Urinary bladder (tissue), 4 donors: ENCODE measurements around the gene EVX1. TPM values are rescaled to one million over a fixed set of nuclear protein-coding genes. Genes with fewer than 3 reads are reported as not detected.

Experiments used
- DNase-seq: peaks from one replicate; pipeline ENCODE4 v3.0.0-alpha.2; 2015; ENCODE audit errors: extremely low spot score
- H3K27ac ChIP-seq: one replicate; pipeline ENCODE4 v1.5.1; 2013; ENCODE audit warnings: low read depth, mild to moderate bottlenecking, moderate library complexity
- H3K36me3 ChIP-seq: one replicate; pipeline ENCODE4 v1.6.1; 2013; ENCODE audit warnings: mild to moderate bottlenecking, moderate library complexity; ENCODE audit not compliant: insufficient read depth
- H3K4me1 ChIP-seq: one replicate; pipeline ENCODE4 v1.6.1; 2013; ENCODE audit warnings: mild to moderate bottlenecking, moderate library complexity; ENCODE audit not compliant: insufficient read depth
- H3K4me3 ChIP-seq: one replicate; pipeline ENCODE4 v1.5.1; 2013; ENCODE audit warnings: low read depth, low read length
- WGBS: extraction: QIAGEN DNeasy Blood & Tissue Kit; methylation state at CpG from one replicate; pipeline ENCODE4 v1.1.7; 2013; 5-methylcytosine and 5-hydroxymethylcytosine counted together
- polyA plus RNA-seq: library from polyadenylated mRNA; stranded (reverse); fragments of 200-250 nt; gene quantifications from one replicate; pipeline ENCODE4 v1.2.3, GENCODE V29; 2013
- total RNA-seq: library from RNA; depleted of rRNA; stranded (reverse); fragments of >200 nt; gene quantifications from one replicate; pipeline ENCODE4 v1.2.3, GENCODE V29; 2014
- donor health status: healthy with polysubstance abuse.
- donor health status: healthy.

The EVX1 gene
- total and polyA plus RNA-seq, 2 donors, result 1.1 to 2.0 TPM

DNA sequence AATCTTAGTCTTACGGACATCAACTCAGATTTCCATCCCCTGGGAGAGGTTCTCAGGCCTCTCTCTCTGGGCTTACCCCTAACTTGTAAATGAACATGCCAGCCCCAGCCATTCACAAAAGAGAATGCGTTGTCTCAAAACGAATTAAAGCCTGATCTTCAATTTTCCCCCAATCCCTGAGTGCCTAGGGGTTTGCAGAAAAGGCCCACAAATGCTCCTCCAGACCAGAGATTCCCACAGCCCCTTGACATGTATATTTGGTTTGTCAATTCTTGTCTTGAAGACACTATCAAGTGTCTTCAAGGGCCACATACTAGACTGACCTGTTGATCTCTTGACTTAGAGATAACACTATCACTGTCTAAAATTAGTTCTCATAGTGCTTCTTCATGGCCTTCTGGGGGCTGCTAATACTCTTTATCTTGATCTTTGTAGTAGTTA, 30.8 kb upstream of the EVX1 start:
- H3K27ac ChIP-seq, result no peak overlapping the region
- DNase-seq, result no peak
- WGBS, result 86% methylated on average over 3 of the region's 3 CpGs
- H3K4me1 ChIP-seq, result no peaks in the 10 kb centered on the region
- H3K36me3 ChIP-seq, result no peaks in the 10 kb centered on the region
- H3K4me3 ChIP-seq, result no peak overlapping the region

DNA sequence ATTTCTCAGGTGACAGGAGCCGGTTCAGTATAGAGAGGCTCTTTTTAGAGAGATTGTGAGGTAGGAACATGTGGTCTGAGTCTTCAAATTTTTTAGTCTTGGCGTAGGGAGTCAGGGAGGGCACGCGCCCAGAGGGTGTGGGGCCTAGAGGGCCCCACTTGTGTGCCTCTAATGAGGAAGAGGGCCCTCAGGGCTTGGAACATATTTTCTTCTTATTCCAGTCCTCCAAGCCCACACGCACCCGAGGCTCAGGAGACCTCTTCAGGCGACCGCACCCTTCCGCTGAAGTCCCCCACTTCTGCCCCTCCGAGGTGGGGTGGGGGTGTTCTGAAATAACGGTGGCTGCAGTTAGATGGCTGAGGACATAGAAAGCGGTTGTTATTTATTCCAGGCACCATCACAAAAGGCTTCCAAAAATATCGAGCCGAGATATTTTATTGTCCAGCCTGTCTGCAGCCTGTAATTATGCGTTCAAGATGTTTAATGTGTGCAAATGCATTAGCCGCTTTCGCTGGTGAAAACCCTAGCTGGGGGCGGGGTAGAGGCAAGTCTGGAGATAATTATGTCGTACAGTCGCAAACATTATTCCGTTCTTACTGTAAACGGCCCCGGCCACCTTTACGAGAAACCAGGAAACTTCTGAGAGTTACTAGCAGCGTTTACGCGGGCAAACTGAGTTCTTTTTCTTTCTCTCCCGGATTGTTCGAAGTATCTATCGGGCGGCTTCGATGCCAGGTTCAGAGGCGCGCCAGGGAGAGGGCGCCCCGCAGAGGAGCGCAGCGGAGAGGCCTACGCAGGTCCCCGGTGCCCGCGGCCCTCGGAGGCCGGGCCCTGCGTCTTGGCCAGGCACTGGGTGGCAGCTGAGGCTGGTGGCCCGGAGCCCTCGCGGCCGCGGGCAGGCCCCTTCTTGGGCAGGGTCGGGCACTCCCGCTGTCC, 29.8 kb upstream of the EVX1 start:
- WGBS, result 61% methylated on average over 52 of the region's 52 CpGs
- no peak overlapping the region for H3K27ac ChIP-seq
- H3K4me1 ChIP-seq, result no peaks in the 10 kb centered on the region
- DNase-seq, result no peak
- H3K36me3 ChIP-seq, result no peaks in the 10 kb centered on the region
- no peak overlapping the region for H3K4me3 ChIP-seq

DNA sequence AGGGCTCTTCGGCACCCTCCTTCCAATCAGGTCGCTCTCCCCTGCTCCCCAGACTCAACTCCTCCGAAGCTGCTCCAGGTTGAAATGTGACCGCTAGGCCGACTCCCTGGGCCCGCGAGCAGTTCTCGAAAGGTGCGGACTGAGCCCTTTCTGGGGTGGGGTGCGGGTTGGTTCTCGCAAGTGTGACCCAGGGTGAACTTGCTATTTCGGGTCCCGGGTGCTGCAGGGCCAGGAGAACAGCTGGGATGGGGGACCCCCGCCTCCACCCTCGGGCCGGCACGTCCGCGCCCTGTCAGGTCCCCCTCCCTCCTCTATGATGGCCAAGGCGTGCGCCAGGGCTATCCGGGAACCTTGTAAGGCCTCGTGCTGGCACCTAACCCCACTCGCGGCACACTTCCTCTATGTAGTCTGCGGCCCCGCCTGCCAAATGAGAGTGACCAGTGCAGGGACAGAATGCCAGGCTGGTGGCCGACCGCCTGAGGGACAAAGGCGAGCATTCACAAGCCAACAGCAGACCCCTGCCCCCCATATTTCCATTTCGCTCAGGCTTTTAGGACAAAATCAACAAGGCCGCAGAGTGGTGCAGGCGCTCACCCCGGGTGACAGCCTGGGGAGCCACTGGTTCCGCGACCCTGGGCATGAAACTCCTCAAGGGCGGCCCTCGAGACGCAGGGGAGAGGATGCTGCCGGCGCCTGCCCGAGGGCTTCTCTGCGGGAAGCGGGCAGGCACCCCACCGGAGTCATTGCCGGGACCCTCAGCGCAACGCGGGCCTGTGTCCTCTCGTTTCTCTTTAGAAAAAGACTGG, 29.0 kb upstream of the EVX1 start:
- Histone ChIP-seq H3K4me1 (no peaks in the 10 kb centered on the region), H3K27ac (no peak overlapping the region), H3K36me3 (no peaks in the 10 kb centered on the region), H3K4me3 (no peak overlapping the region)
- no peak for DNase-seq
- WGBS, result 83% methylated on average over 50 of the region's 50 CpGs

DNA sequence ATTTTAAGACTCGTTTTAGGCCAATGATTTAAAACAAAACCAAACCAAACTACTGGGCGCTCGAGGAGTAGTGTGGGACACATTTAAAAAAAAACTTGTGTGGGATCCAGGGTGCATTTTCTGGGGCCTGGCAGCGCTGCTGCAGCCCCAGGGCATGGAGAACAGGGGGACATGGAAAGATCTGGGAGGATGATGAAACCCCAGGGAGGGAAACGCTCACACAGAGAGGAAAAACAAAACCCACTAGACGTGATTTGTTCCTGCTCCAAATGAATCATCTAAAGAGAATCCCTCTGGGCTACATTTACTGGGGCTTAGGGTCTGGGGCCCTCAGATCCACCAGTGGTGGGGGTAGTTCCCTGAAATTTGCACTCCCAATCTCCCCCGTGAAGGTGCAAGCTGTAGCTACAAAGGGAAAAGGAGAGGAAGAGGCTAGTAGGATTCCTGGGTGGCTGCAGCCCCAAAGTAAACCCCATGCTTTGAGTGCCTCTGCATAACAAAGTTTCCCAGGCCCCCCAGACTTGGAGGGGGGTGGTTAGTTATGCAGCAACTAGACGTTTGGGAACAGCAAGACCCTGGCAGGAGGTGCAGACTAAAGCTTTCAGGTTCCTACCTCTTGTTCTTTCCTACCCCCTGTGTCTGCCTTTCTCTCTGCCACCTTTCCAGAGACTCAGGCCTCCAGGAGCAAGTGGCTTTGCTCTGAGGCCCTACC, 28.2 kb upstream of the EVX1 start:
- DNase-seq, result no peak
- Histone ChIP-seq H3K36me3 (no peaks in the 10 kb centered on the region), H3K27ac (no peak overlapping the region)

DNA sequence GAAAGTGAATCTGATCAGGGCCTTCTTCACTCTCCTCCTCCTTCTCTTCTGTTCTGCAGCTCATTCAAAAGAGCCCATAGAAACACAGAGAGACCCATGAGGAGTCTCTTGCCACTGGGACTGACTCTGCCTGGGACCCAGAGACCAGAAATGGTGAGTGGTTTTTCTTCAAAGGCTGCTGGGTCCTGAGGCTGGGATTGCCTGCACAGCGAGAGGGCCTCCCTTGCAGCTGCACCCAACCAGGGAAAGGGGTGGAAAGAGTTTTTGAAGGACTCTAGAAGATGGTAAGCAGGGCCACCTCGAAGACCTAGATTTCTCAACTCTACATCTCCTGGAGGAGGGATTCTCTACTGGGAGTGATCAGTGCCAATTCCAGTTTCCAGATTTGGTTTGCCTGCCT, 27.2 kb upstream of the EVX1 start:
- H3K27ac ChIP-seq, result no peak overlapping the region
- WGBS, result 96% methylated on average over 2 of the region's 2 CpGs
- DNase-seq, result no peak
- no peaks in the 10 kb centered on the region for H3K4me1 ChIP-seq
- no peaks in the 10 kb centered on the region for H3K36me3 ChIP-seq
- H3K4me3 ChIP-seq, result no peak overlapping the region

More for the DNA sequence above, 28.2 kb upstream of the EVX1 start:
- no peak overlapping the region for H3K4me3 ChIP-seq
- H3K4me1 ChIP-seq, result no peaks in the 10 kb centered on the region
- whole genome bisulfite sequencing, result 76% methylated on average over 8 of the region's 8 CpGs

DNA sequence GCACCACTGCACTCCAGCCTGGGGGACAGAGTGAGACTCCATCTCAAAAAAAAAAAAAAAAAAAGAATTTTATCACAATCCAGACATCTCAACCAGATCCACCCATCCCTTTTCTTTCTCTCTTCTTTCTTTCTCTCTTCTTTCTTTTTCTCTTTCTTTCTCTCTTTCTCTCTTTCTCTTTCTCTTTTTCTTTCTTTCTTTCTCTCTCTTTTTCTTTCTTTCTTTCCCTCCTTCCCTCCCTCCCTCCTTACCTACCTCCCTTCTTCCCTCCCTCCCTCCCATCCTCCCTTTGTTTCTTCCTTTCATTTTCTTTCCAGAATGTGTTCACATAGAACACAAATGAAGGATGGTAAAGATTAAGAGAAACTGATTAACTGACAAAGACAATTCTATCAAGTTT, 24.7 kb upstream of the EVX1 start:
- Histone ChIP-seq H3K36me3 (no peaks in the 10 kb centered on the region), H3K4me1 (no peaks in the 10 kb centered on the region), H3K4me3 (no peak overlapping the region)

DNA sequence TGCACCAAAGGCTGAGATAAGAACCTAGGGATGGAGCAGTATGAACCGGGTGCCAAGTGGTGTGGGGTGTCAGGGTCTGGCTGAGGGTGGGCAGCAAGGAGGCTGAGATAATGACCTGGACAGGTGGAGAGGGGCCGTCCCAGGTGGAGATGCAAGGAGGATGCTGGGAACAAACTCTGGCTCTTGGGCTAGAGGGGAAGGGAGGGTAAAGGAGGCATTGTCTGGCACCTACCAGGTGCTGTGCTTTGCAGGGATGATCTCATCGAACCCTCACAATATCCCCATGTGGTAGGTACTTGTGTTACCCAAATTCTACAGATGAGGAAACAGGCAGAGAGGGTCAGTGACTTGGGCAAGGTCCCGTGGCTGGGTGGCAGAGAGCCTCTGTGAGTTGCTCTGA, 22.8 kb upstream of the EVX1 start:
- 90% methylated on average over 4 of the region's 4 CpGs for WGBS
- no peak for DNase-seq
- no peak overlapping the region for H3K27ac ChIP-seq
- no peaks in the 10 kb centered on the region for H3K36me3 ChIP-seq
- H3K4me1 ChIP-seq, result no peaks in the 10 kb centered on the region
- H3K4me3 ChIP-seq, result no peak overlapping the region

More for the DNA sequence above, 24.7 kb upstream of the EVX1 start:
- H3K27ac ChIP-seq, result no peak overlapping the region
- DNase-seq, result no peak

DNA sequence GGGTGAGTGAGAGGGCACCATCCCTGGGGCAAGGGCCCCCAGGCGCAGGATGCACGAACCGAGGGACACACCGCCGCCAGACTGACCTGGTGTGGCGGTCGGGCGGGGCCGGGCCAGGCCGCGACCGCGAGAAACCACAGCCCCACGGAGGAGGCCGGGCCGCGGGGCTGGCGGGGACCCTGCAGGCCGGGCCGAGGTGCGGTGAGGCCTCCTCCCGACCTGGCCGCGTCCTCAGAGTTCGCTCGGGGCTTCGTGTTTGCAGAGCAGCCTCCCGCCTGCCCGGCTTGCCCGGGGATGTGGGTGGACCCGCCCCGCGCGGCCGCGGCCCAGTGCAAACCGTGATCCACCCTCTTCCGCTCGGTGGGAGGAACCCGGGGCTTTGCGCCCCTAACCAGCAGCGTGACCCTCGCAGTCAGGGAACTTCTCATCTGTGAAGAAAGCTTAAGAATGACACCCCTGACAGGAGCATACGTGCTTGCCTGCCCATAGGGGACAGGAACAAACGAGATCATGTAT, 22.1 kb upstream of the EVX1 start:
- no peak overlapping the region for H3K4me3 ChIP-seq
- no peak for DNase-seq
- no peaks in the 10 kb centered on the region for H3K4me1 ChIP-seq
- no peaks in the 10 kb centered on the region for H3K36me3 ChIP-seq
- H3K27ac ChIP-seq, result no peak overlapping the region
- WGBS, result 48% methylated on average over 45 of the region's 45 CpGs

DNA sequence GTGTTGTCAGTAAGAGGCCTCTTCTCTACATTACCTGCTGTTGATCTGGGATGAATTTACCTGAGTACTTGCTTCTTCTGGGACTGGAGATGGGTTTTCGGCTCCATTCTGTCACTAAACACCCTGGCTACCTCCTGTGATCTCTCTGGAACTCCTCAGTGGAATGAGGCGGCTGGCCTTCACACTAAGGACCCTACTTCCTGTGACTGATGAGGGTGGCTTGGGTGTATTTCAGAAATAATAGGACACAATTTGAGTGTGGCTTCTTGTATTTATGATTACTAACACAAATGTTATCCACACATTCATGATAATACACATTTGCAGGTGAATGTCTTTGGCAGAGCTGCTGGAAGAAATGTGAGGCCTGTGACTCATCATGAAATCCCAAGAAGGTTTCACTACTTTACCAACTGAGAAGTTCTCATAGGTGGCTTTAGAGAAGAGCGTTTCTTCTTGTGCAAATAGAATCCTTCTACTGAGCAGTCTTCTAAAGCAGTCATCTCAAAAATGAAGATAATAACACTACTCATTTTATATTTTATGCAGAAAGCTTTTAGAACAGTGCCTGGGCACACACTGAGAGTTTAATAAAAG, 21.3 kb upstream of the EVX1 start:
- Histone ChIP-seq H3K27ac (no peak overlapping the region), H3K4me1 (no peaks in the 10 kb centered on the region), H3K4me3 (no peak overlapping the region), H3K36me3 (no peaks in the 10 kb centered on the region)
- no peak for DNase-seq
- 96% methylated on average over 3 of the region's 3 CpGs for WGBS

DNA sequence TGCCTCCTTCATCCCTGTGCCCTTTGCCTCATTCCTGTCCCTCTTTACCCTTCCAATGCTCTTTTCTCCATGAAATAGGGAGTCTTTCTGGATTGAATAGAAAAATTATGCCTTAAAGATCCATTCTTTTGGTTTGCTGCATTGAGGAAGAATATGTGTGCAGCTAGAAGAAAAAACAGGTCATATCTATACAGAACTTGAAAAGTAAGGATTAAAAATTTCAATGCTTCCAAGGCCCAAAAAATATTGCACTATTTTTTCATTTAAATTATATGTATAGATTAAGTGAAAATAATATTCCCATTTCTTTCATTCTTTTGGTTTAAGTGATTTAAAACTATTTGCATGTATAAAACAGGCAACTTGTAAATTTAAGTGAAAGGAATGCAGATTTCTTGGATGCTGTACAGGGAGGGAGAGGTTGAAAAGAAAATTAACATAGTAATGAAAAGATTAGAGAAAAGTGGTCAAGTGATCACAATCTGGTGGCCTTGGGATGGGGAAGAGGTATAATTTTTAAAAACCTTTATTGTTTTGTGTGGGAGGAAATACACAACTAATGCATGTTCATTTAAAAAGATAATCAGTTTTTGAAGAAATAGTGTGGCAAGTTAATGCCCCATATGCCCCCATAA, 18.5 kb upstream of the EVX1 start:
- no peaks in the 10 kb centered on the region for H3K4me1 ChIP-seq
- H3K36me3 ChIP-seq, result no peaks in the 10 kb centered on the region
- H3K27ac ChIP-seq, result no peak overlapping the region
- no peak overlapping the region for H3K4me3 ChIP-seq
- DNase-seq, result no peak

DNA sequence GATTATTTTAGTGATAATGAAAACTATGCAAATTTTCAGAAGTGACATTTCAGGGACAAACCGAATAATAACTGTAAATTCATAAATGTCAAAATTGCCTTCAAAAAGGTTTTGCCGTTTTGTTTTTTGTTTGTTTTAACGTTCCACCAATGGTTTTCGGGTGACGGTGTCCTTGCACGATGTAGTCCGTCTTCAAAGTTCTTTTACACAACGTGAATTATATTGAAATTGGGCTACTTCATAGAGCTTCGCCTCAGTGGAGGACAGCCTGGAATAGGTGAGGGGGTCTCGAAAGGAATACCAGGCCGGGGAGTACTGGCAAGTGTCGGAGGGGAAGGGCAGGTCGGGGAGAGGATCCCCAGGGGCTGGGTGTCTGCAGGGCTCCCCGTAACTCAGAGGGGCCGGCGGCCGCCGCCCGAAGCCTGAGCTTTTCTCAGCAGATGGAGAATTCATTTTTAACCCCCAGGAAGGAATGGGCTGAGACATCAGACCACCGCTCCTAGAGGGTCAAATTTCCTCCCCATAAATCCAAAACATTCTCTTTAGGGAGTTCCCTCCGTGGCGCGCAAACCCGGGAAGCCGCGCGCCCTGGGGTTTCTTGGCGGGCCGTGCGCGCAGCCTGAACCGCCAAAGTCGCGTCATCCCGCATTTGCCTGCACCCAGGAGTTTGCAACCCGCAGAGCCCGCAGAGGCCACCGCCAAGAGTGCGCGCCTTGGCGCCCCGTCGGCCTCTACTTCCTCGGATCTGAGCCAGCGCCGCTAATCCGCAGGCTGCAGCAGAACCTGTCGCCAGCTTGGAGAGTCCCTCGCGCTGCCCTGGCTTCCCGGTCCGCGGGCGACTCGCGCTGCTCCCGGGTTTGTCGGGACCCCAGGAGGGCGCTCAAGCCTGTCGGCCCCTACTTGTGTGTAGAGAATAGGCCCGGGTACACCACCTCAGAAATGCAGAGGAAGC, 17.3 kb upstream of the EVX1 start:
- Histone ChIP-seq H3K4me3 (no peak overlapping the region), H3K4me1 (no peaks in the 10 kb centered on the region), H3K27ac (no peak overlapping the region), H3K36me3 (no peaks in the 10 kb centered on the region)
- DNase-seq, result no peak
- WGBS, result 24% methylated on average over 61 of the region's 61 CpGs

DNA sequence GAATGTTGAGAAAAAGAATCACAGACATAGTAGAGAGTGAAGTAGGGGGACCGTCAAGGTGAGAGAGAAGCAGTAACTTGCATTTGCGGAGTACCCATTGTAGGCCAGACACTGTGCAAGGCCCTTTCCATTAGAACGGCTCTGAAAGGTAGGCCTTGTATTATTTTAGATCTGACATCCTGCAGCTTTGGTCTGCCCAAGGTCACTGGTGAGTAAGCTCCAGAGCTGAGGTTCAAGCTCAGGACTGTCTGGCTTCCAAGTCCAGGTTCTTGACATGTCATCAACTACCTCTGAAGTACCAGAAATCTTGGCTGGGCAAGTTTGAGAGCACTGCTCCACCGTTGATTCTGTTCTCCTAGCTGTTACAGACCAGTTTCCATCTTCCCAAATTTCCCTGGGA, 13.2 kb upstream of the EVX1 start:
- H3K27ac ChIP-seq, result no peak overlapping the region
- DNase-seq, result no peak
- H3K4me3 ChIP-seq, result no peak overlapping the region
- no peaks in the 10 kb centered on the region for H3K4me1 ChIP-seq
- 91% methylated on average over 4 of the region's 4 CpGs for WGBS
- H3K36me3 ChIP-seq, result no peaks in the 10 kb centered on the region
